Suppressor macrophage (primary cell): ENCODE data around the gene TTC4.

ENCODE experiments used
- DNase-seq, 4 experiments: peaks; one replicate each; pipeline ENCODE4 v3.0.0-alpha.2; 2020 to 2022
- total RNA-seq, 17 experiments: gene quantifications; one replicate each; lab custom pipeline; 2026; ENCODE audit warnings: mixed read lengths in 6 of 17, inconsistent platforms in 3 of 17; lab: John Stamatoyannopoulos, UW

TTC4 gene, protein sequence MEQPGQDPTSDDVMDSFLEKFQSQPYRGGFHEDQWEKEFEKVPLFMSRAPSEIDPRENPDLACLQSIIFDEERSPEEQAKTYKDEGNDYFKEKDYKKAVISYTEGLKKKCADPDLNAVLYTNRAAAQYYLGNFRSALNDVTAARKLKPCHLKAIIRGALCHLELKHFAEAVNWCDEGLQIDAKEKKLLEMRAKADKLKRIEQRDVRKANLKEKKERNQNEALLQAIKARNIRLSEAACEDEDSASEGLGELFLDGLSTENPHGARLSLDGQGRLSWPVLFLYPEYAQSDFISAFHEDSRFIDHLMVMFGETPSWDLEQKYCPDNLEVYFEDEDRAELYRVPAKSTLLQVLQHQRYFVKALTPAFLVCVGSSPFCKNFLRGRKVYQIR
- 0.42 to 2.8 (median 0.79) reads per million in 17 experiments for total RNA-seq

DNA sequence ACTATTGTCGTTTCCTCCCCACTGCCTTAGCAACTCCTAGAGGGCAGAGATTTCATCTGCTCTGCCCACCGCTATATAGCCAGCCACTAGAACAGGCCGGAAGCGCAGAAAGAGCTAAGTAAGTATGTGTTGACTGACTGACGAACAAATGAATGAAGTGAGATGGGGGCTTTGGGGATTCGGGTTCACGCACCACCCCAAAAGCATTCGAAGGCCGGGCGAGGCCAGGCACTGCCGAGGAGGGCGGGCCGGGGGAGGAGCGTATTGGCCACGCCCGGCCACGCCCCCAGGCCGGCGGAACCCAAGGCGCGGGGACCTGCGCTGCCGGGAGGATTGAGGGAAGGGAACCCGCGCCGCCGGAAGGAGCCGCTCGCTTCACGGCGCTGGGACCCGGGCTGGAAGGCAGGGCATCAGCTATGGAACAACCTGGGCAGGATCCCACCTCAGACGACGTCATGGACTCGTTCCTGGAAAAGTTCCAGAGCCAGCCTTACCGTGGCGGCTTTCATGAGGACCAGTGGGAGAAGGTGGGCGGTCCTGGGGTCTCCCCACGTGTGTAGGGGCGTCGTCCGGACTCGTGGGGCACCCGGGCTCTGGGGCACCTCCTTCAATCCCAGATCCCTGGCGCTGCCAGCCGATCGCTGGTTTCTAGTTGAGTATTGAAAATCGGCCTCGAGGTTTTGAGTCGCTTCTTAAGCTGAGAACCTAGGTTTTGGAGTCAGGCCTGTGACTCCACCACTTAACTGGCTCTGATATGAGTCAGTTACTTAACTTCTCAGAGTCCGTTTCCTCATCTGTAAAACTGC is at the start of gene TTC4:
Gene TTC4, plus strand, starts transcription at position 369 of the 806 bp plus-strand sequence. Its CDS starts 48 bp downstream, at position 417.
- peak; percentile 90 to 96 (median 94) for DNase-seq

- peak in 1 of 4 experiments; percentile 14 for DNase-seq
Measured at GRCh38 chr1:54666333-54666732, 49.3 kb upstream of the TTC4 start.

DNA sequence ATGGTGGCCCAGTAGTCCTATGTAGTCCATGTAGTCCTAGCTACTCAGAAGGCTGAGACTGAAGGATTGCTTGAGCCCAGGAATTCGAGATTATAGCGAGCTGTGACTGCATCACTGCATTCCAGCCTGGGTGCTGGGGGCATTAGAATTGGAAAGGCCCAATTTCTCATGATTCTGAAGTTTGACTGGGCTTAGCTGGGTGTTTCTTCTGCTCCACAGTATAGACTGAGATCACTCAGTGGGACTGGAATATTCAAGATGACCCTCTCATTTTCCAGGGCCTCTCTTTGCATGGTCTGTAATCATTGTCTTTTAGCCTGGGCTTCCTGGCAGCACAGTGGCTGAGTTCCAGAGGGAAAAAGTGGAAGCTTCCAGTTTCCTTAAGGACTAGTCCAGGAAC is 47.9 kb upstream of the TTC4 start:
- no peak for DNase-seq

- DNase-seq, result no peak
Measured at GRCh38 chr1:54668567-54668966, 47.1 kb upstream of the TTC4 start.

DNA sequence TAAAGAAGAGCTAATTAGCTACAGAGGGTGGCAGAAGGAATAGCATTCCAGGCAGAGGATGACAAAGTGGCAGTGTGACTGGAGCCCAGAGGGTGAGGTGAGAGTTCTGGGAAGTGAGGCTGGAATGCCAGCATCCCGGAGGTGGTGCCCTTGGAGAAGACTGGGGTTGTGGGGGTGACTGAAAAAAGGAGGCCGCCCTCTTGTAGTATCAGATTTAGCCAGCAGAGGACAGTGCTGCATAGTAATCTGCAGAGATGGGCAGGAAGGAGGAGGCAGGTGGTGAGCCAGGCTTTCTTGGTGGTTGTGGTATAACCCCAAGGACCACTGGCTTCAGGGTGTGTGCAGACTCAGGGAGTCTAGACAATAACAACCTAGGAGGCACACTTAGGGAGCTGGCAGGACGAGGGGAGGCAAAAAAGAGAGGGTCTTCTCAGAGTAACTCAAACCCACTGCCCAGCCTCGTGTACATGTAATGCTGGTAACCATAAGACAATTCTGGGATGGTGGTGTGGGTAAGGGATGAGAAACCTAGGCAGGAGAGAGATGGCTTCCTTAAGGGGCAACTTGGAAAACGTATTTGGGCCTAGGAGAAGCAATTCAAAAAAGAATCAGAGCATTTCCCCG is 43.6 kb upstream of the TTC4 start:
- DNase-seq, result peak; percentile 46 to 69 (median 62)

GRCh38 chr1:54678776-54679643 is 36.7 kb upstream of the TTC4 start:
- peak in 3 of 4 experiments; percentile 31 to 56 (median 36) for DNase-seq

GRCh38 chr1:54679706-54680105 is 36.0 kb upstream of the TTC4 start:
- DNase-seq, result no peak

GRCh38 chr1:54680387-54680786 is 35.3 kb upstream of the TTC4 start:
- no peak for DNase-seq

DNA sequence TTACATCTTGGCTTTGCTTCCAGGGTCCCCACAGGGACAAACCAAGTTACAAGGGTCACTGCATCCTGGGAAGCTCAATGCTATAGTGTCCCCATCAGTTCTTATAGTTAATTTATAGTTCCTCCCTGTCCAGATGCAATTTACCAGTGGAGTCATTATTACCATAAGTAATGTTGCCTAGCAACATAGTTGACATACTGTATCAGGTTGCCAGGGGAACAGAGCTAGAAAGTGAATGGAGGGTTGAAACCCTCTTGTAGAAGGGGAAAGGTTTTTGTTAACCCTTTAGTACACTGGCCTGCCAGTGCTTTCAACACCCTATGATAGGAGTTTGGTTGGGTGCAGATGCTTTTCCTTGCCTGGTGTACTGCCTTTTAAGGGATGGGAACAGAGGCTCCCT is 34.3 kb upstream of the TTC4 start:
- peak in 1 of 4 experiments; percentile 8 for DNase-seq

DNA sequence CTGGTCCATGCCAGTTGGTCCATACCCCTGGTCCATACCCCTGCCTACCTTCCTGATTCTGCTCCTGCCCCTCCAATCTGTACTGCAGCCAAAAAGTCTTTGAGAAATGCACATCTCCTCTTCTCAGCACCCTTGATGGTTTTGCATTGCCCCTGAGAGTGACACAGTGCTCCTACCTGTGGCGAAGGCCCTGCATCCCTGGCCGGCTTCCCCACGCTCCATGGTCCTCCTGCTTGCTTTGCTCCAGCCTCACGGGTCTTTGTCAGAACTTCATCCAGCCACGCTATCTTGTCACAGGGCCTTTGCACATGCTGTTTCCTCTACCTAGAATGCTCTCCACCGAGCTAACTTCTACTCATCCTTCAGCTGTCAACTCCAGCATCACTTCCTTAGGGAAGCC is 32.2 kb upstream of the TTC4 start:
- DNase-seq, result no peak

DNA sequence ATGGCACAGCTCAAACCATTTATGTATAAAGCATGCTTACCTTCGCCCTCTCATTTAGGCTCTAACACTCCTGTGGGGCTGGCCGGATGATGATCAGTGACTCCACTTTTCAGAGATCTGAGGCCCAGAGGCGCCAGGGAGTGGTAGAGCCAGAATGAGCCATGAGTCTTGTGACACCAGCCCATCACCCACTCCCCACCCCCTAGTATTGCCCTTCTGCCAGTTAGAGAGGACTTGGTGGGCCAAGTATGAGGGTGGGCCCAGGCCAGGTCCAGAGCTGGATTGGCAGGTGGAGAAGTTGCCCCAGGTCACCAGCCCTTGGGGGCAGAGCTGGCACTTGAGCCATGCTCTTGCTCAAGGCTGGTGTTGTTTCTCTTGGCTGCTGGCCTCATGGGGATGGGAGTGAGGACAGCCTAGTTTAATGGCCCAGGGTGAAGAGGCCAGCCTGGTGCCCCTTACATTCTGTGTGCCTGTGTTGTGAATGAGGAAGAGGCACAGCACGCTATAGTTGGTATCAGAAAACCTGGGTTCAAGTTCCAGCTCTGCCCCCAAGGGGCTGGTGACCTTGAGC is 30.2 kb upstream of the TTC4 start:
- no peak for DNase-seq

- no peak for DNase-seq
Measured at GRCh38 chr1:54686155-54686554, 29.5 kb upstream of the TTC4 start.

- no peak for DNase-seq
Measured at GRCh38 chr1:54694771-54695170, 20.9 kb upstream of the TTC4 start.

DNA sequence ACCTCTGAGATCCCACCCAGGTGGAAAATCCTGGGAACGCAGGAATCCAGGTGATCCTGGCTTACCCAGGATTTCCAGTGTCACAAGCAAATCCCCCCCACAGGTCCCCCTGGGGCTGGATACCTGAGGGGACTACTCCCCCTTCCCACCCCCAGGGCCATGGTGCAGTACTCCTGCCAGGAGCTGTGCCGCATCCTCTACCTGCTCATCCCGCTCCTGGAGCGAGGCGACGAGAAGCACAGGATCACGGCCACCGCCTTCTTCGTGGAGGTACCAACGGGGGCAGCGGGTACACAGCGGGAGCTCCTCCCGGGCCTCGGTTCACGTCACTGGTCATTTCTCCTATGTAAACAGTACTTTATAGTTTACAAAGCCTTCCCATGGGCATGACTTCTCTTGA is 20.4 kb upstream of the TTC4 start:
- DNase-seq, result no peak

- no peak for DNase-seq
Measured at GRCh38 chr1:54695764-54696163, 19.9 kb upstream of the TTC4 start.

GRCh38 chr1:54696262-54696661 is 19.4 kb upstream of the TTC4 start:
- no peak for DNase-seq

DNA sequence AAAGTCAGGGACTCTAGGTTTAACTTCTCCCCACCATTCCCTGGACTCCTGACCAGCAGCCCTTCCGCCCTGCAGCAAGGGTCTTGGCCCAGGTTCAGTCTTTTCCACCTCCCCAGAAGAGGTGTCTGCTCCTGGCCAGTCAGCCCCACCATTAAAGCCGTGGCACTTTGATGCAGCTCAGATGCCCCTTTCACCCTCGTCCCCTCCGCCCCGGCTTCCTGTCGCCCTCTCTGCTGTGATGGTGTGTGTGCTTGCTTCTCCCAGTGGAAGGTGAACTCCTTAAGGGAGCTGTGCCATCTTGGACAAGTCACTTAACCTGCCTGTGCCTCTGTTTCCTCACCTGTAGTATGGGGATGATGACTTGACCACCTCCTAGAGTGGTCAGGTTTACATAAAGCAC is 17.8 kb upstream of the TTC4 start:
- DNase-seq, result no peak

DNA sequence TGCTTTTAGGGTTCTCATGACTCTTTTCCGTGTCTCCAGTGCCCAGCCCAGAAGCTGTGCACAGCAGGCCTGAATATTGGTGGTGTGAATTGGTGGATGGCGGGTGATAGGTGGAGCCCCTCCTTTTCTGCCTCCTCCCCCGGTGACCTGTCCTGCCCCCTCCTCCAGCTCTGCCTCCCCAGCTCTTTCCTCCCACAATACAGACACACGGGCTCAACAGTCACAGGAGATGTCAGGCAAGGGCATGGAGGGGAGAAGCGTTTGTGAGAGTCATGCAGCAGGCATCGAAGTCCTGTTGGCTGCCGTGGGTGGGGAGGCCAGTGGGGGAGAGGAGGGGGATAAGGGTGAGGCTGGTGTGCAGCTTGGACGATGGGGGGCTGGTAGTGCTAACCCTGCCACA is 17.3 kb upstream of the TTC4 start:
- DNase-seq, result no peak

GRCh38 chr1:54699936-54700525 is 15.6 kb upstream of the TTC4 start:
- DNase-seq, result no peak

DNA sequence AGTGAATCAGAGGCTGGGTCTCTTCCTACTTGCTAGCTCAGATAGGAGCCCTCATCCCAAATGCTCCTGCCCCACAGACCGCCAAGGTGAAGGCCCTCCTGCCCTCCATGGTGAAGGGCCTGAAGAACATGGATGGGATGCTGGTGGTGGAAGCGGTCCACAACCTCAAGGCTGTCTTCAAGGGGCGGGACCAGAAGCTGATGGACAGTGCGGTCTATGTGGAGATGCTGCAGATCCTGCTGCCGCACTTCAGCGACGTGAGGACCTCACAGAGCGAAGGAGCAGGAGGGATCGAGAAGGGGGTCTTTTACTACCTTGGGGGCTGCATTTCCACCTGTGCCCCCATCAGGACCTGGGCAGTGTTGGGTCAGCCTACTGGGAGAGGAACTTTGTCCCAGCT is 14.6 kb upstream of the TTC4 start:
- no peak for DNase-seq

DNA sequence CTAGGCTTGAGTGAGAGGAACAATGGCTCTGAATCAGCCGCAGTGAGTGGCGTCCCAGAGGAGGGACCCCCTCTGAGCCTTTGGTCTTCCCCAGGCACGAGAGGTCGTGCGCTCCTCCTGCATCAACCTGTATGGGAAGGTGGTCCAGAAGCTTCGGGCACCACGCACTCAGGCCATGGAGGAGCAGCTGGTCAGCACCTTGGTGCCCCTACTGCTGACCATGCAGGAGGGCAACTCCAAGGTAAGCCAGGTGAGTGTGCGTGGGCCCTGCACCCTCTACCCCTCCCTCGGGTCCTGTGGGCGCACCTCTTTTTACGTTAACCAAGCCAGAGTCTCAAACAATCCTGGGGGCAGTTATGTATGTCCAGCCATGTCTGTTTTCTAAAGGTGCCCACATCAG is 13.7 kb upstream of the TTC4 start:
- no peak for DNase-seq

- no peak for DNase-seq
Measured at GRCh38 chr1:54703471-54703870, 12.2 kb upstream of the TTC4 start.
